GM06990 (cell line): ENCODE measurements around the gene EIF5A.

Experiments used
- DNase-seq: peaks from one replicate; pipeline ENCODE4 v3.0.0-alpha.2; 2011; ENCODE audit not compliant: insufficient read length; ENCODE audit errors: extremely low read depth
- H3K27me3 ChIP-seq: replicated peaks from 2 replicates; pipeline ENCODE4 v1.6.0; 2011; ENCODE audit warnings: low read length; ENCODE audit not compliant: control insufficient read depth, insufficient read depth
- H3K36me3 ChIP-seq: 2 replicates; pipeline ENCODE4 v1.5.1; 2011; ENCODE audit warnings: low read length; ENCODE audit not compliant: control insufficient read depth, insufficient read depth
- H3K4me3 ChIP-seq: replicated peaks from 2 replicates; pipeline ENCODE4 v1.5.1; 2011; ENCODE audit warnings: low read depth, mild to moderate bottlenecking, control low read depth, low read length
- TF ChIP-seq, protein P1 (sequence below): IDR thresholded peaks from 2 replicates; pipeline ENCODE4 v1.5.1; 2011; ENCODE audit warnings: low read length, control low read depth, mild to moderate bottlenecking, inconsistent platforms; ENCODE audit not compliant: insufficient read depth, poor library complexity, severe bottlenecking

EIF5A gene

DNA sequence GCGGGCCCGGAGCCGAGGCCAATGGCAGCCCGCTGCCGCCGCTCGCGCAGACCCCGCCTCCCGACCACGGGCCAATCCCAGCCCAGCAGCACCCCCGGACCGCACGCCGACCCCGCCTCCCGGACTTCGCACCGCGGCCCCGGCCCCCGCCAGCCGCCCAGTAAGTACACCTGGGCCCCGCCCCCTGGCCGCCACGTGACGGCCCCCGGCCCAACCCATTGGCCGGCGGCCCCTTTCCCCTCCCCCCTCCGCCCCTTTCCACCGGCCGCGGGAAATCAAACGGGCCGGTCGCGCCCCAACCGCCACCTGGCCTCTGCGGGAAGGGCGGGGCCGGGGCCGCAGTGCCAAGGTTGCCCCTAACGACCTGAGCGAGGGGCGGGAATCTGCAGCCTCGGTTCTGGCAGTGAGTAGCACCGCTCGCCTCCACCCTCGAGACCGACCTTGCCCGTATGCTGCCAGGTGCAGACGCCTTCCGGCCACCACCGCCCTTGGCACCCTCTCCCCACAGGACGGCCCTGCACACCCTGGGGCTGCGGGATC is 12.7 kb upstream of the EIF5A start, which contains the start of gene YBX2:
Gene YBX2, minus strand, starts transcription at position 26 of the 540 bp plus-strand sequence. CDS start 139 bp downstream, outside the sequence.
- H3K36me3 ChIP-seq = no peaks in the 10 kb centered on the region
- TF ChIP-seq, protein P1, sequence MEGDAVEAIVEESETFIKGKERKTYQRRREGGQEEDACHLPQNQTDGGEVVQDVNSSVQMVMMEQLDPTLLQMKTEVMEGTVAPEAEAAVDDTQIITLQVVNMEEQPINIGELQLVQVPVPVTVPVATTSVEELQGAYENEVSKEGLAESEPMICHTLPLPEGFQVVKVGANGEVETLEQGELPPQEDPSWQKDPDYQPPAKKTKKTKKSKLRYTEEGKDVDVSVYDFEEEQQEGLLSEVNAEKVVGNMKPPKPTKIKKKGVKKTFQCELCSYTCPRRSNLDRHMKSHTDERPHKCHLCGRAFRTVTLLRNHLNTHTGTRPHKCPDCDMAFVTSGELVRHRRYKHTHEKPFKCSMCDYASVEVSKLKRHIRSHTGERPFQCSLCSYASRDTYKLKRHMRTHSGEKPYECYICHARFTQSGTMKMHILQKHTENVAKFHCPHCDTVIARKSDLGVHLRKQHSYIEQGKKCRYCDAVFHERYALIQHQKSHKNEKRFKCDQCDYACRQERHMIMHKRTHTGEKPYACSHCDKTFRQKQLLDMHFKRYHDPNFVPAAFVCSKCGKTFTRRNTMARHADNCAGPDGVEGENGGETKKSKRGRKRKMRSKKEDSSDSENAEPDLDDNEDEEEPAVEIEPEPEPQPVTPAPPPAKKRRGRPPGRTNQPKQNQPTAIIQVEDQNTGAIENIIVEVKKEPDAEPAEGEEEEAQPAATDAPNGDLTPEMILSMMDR = no peak
- peak; percentile 85 for DNase-seq
- peaks cover 2% of the 10 kb centered on the region; the same call in 1 of the 2 replicates for H3K27me3 ChIP-seq
- H3K4me3 ChIP-seq = peak within 1 kb of the TSS; percentile 45

DNA sequence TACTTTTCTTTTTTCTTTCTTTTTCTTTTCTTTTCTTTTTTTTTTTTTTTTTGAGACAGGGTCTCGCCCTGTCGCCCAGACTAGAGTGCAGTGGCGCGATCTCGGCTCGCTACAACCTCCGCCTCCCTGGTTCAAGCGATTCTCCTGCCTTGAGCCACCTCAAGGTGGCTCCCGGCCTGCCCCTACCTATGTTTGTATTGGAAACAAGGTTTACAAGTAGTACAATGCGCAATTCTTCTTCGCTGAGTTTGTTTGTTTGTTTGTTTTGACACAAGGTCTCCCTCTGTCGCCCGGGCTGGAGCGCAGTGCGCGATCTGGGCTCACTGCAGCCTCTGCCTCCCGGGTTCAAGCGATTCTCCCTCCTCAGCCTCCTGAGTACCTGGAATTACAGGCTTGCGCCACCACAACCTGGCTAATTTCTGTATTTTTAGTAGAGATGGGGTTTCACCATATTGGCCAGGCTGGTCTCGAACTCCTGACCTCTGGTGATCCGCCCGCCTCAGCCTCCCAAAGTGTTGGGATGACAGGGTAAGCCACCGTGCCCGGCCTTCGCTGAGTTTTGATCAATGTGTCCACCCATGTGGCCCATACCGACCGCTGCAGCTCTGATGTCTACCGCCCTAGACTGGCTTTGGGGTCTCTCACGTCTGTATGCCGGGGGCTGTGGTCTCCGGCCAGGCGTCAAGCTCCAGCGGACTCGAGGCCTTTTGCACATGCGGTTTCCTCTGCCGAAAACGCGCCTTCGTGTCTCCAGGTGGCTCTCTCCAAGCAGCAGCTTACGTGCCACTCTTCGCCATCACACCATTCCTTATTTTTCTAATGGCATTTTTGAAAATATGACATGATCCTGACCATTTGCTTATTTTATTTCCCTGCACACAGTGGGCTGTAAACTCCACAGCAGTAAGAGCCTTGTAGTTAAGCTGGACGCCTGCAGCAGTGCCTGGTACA is 11.9 kb upstream of the EIF5A start:
- no peak for DNase-seq
- TF ChIP-seq, protein P1 = no peak
- Histone ChIP-seq H3K36me3 (no peaks in the 10 kb centered on the region), H3K27me3 (peaks cover 2% of the 10 kb centered on the region; the same call in 1 of the 2 replicates), H3K4me3 (no peak overlapping the region; the same call in 1 of the 2 replicates)

DNA sequence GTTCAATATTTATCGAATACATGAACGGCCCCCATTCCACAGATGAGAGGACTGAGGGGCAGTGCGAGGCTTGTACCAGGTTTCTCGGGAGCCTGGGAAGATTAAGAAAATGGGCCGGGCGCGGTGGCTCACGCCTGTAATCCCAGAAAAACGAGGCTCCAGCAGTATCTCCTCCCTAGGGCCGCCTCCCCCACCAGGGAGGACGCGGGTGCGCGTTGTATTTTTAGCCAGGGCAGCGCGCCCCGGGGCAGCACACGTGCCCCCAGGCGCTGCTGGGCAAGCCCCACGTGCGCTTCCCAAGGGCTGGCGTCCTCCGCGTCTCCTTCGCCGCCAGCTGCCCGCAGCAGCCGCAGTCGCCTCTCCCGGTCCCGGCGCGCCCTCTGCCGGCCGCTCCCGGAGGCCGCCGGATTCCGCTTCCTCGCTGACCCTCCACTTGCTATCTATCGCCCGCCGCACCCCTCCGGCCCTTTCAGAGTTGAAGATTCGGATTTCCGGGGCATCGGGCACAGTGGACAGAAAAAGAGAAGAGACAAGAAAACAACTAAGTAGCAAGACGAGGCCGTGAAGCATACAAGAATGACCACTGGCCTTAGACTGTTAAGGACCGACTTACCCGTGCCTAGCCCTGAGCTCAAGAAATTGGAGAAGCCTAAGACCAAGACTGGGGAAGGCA is 11.1 kb upstream of the EIF5A start:
- TF ChIP-seq, protein P1 = peak; percentile 78
- no peaks in the 10 kb centered on the region for H3K36me3 ChIP-seq
- H3K27me3 ChIP-seq = peaks cover 2% of the 10 kb centered on the region; the same call in 1 of the 2 replicates
- no peak overlapping the region for H3K4me3 ChIP-seq
- DNase-seq = peak; percentile 84

DNA sequence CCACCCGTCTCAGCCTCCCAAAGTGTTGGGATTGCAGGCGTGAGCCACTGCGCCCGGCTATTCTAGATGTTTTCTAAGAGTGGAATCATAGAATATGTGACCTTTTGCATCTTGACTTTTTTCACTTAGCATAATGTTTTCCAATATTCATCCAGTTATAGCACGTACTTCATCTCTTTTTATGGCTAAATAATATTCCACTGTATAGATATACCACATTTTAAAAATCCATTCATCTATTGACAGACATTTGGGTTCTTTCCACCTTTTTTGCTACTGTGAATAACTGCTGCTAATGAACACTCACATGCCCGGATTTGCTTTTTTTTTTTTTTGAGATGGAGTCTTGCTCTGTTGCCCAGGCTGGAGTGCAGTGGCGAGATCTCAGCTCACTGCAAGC is 3.2 kb upstream of the EIF5A start:
- no peak for DNase-seq
- H3K27me3 ChIP-seq = no peaks in the 10 kb centered on the region
- H3K36me3 ChIP-seq = no peaks in the 10 kb centered on the region
- H3K4me3 ChIP-seq = no peak overlapping the region
- TF ChIP-seq, protein P1 = no peak

DNA sequence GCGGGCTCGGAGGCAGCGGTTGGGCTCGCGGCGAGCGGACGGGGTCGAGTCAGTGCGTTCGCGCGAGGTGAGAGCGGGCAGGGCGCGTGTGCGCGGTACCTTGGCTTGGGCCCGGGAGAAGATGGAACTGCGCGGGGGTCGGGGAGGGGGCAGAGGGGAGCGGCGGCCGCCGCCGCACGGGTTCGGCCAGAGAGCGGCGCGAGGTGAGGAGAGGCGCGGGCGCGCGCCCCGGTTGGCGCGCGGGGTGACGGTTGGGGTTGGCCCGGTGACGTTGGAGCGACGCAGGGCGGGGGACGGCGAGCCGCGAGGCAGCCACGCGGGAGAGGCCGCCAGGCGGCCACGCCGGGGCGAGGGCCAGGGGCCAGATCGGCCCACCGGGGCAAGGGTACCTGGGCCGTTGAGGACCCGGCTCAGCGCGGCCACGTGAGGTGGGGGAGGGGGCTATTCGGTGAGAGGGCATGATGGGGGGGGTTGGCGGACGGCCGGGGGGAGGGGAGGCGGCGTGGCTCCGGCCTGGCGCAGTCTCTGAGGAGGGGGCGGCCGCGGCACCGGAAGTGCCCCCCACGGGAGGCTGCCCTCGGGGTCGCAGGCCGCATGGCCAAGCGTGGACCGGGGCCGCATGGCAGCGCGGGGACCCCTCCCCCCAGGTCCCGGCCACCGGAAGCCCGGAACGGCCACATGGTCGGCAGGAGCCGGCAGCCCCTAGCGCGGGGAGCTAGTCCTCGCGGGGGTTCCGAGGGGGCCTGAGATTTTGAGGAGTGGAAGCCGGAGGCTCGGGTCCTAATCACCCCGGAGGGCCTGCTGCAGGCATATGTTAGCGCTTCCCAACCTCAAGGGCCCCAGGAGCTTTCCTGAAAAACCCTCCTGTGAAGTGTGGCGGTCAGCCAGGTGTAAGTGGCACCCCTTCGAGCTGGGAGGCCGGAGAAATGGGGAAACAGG is 527 bp downstream of the EIF5A start:
- peak overlapping the region; percentile 96 for H3K4me3 ChIP-seq

More for the DNA sequence above, 527 bp downstream of the EIF5A start:
- H3K36me3 ChIP-seq = peaks cover 27% of the 10 kb centered on the region
- no peaks in the 10 kb centered on the region for H3K27me3 ChIP-seq
- TF ChIP-seq, protein P1 = no peak
- peak; percentile 76 for DNase-seq
